Muscle of arm (tissue), 14 donors: ENCODE data around the gene KRTAP9-7. TPM values are rescaled to one million over a fixed set of nuclear protein-coding genes. Genes with fewer than 3 reads are reported as not detected.
"Not testable (repeated sequence)": the region's sequence is repeated elsewhere in the genome, so short reads cannot be mapped to it uniquely, and the experiment has no call there.

Experiments
- DNase-seq: peaks from one replicate; pipeline ENCODE4 v3.0.0-alpha.2; 2013
- long read RNA-seq, 11 donors: transcript quantifications; one replicate each; lab custom pipeline, GENCODE V29; 2026
- polyA plus RNA-seq, 12 donors: library from polyadenylated mRNA; unstranded; fragments of 120-200 nt; gene quantifications; one replicate each; pipeline ENCODE4 v1.2.1, GENCODE V29; 2013; ENCODE audit not compliant: insufficient read length in 12 of 12

KRTAP9-7 gene
- polyA plus RNA-seq = not detected
- long read RNA-seq, donor 1 = 0 reads
- long read RNA-seq, donor 2 = 0 reads
- long read RNA-seq, donor 3 = 0 reads
- long read RNA-seq, donor 4 = 0 reads
- long read RNA-seq, donor 5 = 0 reads
- long read RNA-seq, donor 6 = 0 reads
- long read RNA-seq, donor 7 = 0 reads
- long read RNA-seq, donor 8 = 0 reads
- long read RNA-seq, donor 9 = 0 reads
- long read RNA-seq, donor 10 = 0 reads
- long read RNA-seq, donor 11 = 0 reads

GRCh38 chr17:41275648-41276190 is at the start of gene KRTAP9-7:
TSS of gene KRTAP9-7 (plus strand) at chr17:41275698. CDS start at chr17:41275698, 0 bp downstream.
- DNase-seq = not testable (repeated sequence)

- DNase-seq = no peak
Measured at GRCh38 chr17:41226051-41226450, 49.4 kb upstream of the KRTAP9-7 start.

- DNase-seq = not testable (repeated sequence)
Measured at GRCh38 chr17:41226598-41227095, 48.9 kb upstream of the KRTAP9-7 start, which contains the start of gene KRTAP9-2. TSS of gene KRTAP9-2 (plus strand) at chr17:41226648. CDS start at chr17:41226655, 7 bp downstream.

GRCh38 chr17:41230094-41230493 is 45.4 kb upstream of the KRTAP9-7 start:
- DNase-seq = no peak

- no peak for DNase-seq
Measured at GRCh38 chr17:41231731-41232130, 43.8 kb upstream of the KRTAP9-7 start.

GRCh38 chr17:41232399-41233105 is 42.9 kb upstream of the KRTAP9-7 start, which contains the start of gene KRTAP9-3:
TSS of gene KRTAP9-3 (plus strand) at chr17:41232449. CDS start at chr17:41232502, 53 bp downstream.
- not testable (repeated sequence) for DNase-seq

GRCh38 chr17:41237116-41237515 is 38.4 kb upstream of the KRTAP9-7 start:
- not testable (repeated sequence) for DNase-seq

GRCh38 chr17:41237949-41238437 is 37.5 kb upstream of the KRTAP9-7 start, which contains the start of gene KRTAP9-8:
TSS of gene KRTAP9-8 (plus strand) at chr17:41237999. CDS start at chr17:41238052, 53 bp downstream.
- DNase-seq = not testable (repeated sequence)

GRCh38 chr17:41246995-41247787 is 28.3 kb upstream of the KRTAP9-7 start:
- DNase-seq = not testable (repeated sequence)

GRCh38 chr17:41249637-41250240 is 25.8 kb upstream of the KRTAP9-7 start, which contains the start of gene KRTAP9-4:
TSS of gene KRTAP9-4 (plus strand) at chr17:41249687. CDS start at chr17:41249721, 34 bp downstream.
- not testable (repeated sequence) for DNase-seq

GRCh38 chr17:41251261-41251660 is 24.2 kb upstream of the KRTAP9-7 start:
- DNase-seq = no peak

- no peak for DNase-seq
Measured at GRCh38 chr17:41254861-41255260, 20.6 kb upstream of the KRTAP9-7 start.

- not testable (repeated sequence) for DNase-seq
Measured at GRCh38 chr17:41255381-41256290, 19.9 kb upstream of the KRTAP9-7 start, which contains the start of gene KRTAP9-9. TSS of gene KRTAP9-9 (plus strand) at chr17:41255384.

- DNase-seq = no peak
Measured at GRCh38 chr17:41256291-41256685, 19.2 kb upstream of the KRTAP9-7 start.

GRCh38 chr17:41258406-41258805 is 17.1 kb upstream of the KRTAP9-7 start:
- no peak for DNase-seq

GRCh38 chr17:41263212-41263611 is 12.3 kb upstream of the KRTAP9-7 start:
- DNase-seq = no peak

- no peak for DNase-seq
Measured at GRCh38 chr17:41264599-41264998, 10.9 kb upstream of the KRTAP9-7 start.

- no peak for DNase-seq
Measured at GRCh38 chr17:41265078-41265477, 10.4 kb upstream of the KRTAP9-7 start, which contains the start of gene KRTAP9-6. TSS of gene KRTAP9-6 (plus strand) at chr17:41265378. CDS start at chr17:41265378, 0 bp downstream.

GRCh38 chr17:41267711-41268110 is 7.8 kb upstream of the KRTAP9-7 start:
- DNase-seq = no peak
